Heart left ventricle (tissue), 16 donors: ENCODE data around the gene C8B. TPM values are rescaled to one million over a fixed set of nuclear protein-coding genes. Genes with fewer than 3 reads are reported as not detected.
A peak's percentile ranks its signal among the peaks of the same experiment; 100 is the strongest.

Experiments used
- ATAC-seq, 4 donors: fragments of 200-7000 bp; cut with Tn5 transposase; one replicate each; pipeline ENCODE4 v1.9.1; 2020 to 2022; ENCODE audit warnings: moderate library complexity in 4 of 4, mild to moderate bottlenecking in 3 of 4, moderate number of reproducible peaks in 1 of 4
- DNase-seq, 5 donors: peaks; one replicate each; pipeline ENCODE4 v3.0.0-alpha.2; 2020
- H3K27ac ChIP-seq, 12 donors: fragments of 200-600 bp; sonication (generic) in 4 of 12; one replicate each; pipeline versions ENCODE4 v1.5.0 to v1.8.0; 2016 to 2022; ENCODE audit warnings: mild to moderate bottlenecking in 2 of 12
- H3K27me3 ChIP-seq, 9 donors: fragments of 200-600 bp; sonication (generic) in 2 of 9; one replicate each; pipeline versions ENCODE4 v1.5.1 to v1.8.0; 2016 to 2022; ENCODE audit warnings: mild to moderate bottlenecking in 3 of 9
- H3K36me3 ChIP-seq, 9 donors: fragments of 200-600 bp; sonication (generic) in 2 of 9; one replicate each; pipeline versions ENCODE4 v1.5.0 to v1.8.0; 2018 to 2022; ENCODE audit warnings: mild to moderate bottlenecking in 2 of 9
- H3K4me1 ChIP-seq, 12 donors: fragments of 200-600 bp; sonication (generic) in 4 of 12; one replicate each; pipeline versions ENCODE4 v1.5.0 to v1.8.0; 2016 to 2022; ENCODE audit warnings: mild to moderate bottlenecking in 3 of 12
- H3K4me3 ChIP-seq, 12 donors: fragments of 200-600 bp; sonication (generic) in 4 of 12; one replicate each; pipeline versions ENCODE4 v1.5.0 to v1.8.0; 2017 to 2022; ENCODE audit warnings: mild to moderate bottlenecking in 9 of 12, moderate library complexity in 4 of 12
- H3K9me3 ChIP-seq, 12 donors: fragments of 200-600 bp; sonication (generic) in 4 of 12; one replicate each; pipeline versions ENCODE4 v1.5.0 to v1.8.0; 2016 to 2022; ENCODE audit warnings: mild to moderate bottlenecking in 1 of 12
- CTCF ChIP-seq, 12 donors: fragments of 200-600 bp; sonication (generic) in 4 of 12; IDR thresholded peaks; one replicate each; pipeline versions ENCODE4 v1.5.0 to v1.8.0; 2018 to 2022; ENCODE audit warnings: antibody characterized with exemption in 12 of 12, mild to moderate bottlenecking in 5 of 12
- POLR2A ChIP-seq, 2 donors: fragments of 450-650 bp; IDR thresholded peaks; one replicate each; pipeline ENCODE4 v1.6.1; 2017; ENCODE audit warnings: antibody characterized with exemption in 2 of 2, mild to moderate bottlenecking in 2 of 2, moderate library complexity in 2 of 2
- WGBS, 4 donors: extraction: QIAGEN DNeasy Blood & Tissue Kit in 2 of 4; methylation state at CpG; one replicate each; pipeline versions ENCODE4 v1.1.5 to v1.1.7; 2013 to 2018; 5-methylcytosine and 5-hydroxymethylcytosine counted together
- intact Hi-C, 10 donors: fragments of 100-400 bp; cut with DNase I; formaldehyde crosslinking; loops; one replicate each; pipeline versions ENCODE4 v1.11.1 to v1.14.2; 2022
- polyA plus RNA-seq, 2 donors: library from polyadenylated mRNA; stranded (reverse); fragments of 200-250 nt; gene quantifications; one replicate each; pipeline ENCODE4 v1.2.3, GENCODE V29; 2013
- total RNA-seq, 9 donors: library from RNA; depleted of rRNA in 2 of 9; stranded (reverse); fragments of >200 nt in 2 of 9; fragmentation: NEBNext Ultra II Directional in 3 of 9; extraction: Animal tissue kit (Norgen Biotek cat#: 25700) in 3 of 9; gene quantifications; one replicate each; pipeline versions ENCODE4 v1.1.0 to v1.2.4, GENCODE V29; 2016 to 2023
- donor health status: ischemic (EF 13 %, LVEDD 7.1; RV severe dilation, severe dysfunction).
- donor health status: healthy with polysubstance abuse.
- donor health status: DM: no; HTN: yes; CAD: no.
- donor health status: DM: no; HTN: no; CAD: no.
- donor health status: ischemic (EF 25% LVEDD 6.9; RV normal size, moderate dysfunction).
- donor health status: ischemic (EF 25% LVEDD 5.7; RV mildly dilated, moderate dysfunction).
- donor health status: healthy.
- donor health status: DM: yes; HTN: yes; CAD: no.
- donor health status: ischemic (EF 35%, LVEDD 5.7; RV mildly dilated, moderate dysfunction).
- donor health status: nonischemic (EF 11% LVEDD 7.7; RV severe dilation, severe dysfunction).
- donor health status: DM: yes; HTN: yes; CAD: no.
- donor health status: PGD.
- donor health status: ischemic (EF 29% LVEDD 5.4; RV normal size, mild dysfunction).
- donor health status: nonischemic (EF 23%, LVEDD 6.1; RV moderate dilation, normal function).

The C8B gene
- total and polyA plus RNA-seq, 11 donors, result not detected

- 30 to 52% (median 49%) methylated on average over 2 to 4 of the region's 4 CpGs for WGBS, 4 donors
- intact Hi-C loops, result no loop called here
- Histone ChIP-seq H3K9me3 (no peaks in the 10 kb centered on the region), H3K27me3 (no peaks in the 10 kb centered on the region), H3K4me1 (peaks cover 0 to 4% (median 0%) of the 10 kb centered on the region in 12 donors), H3K4me3 (no peak overlapping the region), H3K36me3 (no peaks in the 10 kb centered on the region), H3K27ac (no peak overlapping the region)
- TF ChIP-seq CTCF (IDR thresholded peaks at IDR 0.05) (no peak), POLR2A (IDR thresholded peaks at IDR 0.05) (no peak)
- DNase-seq (peak in 2 of 5 donors; percentile 41 to 45), ATAC-seq (peak in 3 of 4 donors; percentile 66 to 87 (median 85))
These were observed 49.9 kb downstream of the C8B start for GRCh38 chr1:56915960-56916359.

- ATAC-seq (no peak), DNase-seq (no peak)
- 80 to 91% (median 87%) methylated on average over 9 to 12 of the region's 12 CpGs for WGBS, 4 donors
- intact Hi-C loops, result no loop called here
- Histone ChIP-seq H3K36me3 (no peaks in the 10 kb centered on the region), H3K4me3 (no peak overlapping the region), H3K27ac (no peak overlapping the region), H3K4me1 (peaks cover 0 to 32% (median 0%) of the 10 kb centered on the region in 12 donors), H3K9me3 (no peaks in the 10 kb centered on the region), H3K27me3 (no peaks in the 10 kb centered on the region)
- TF ChIP-seq CTCF (IDR thresholded peaks at IDR 0.05), result no peak
- TF ChIP-seq POLR2A (IDR thresholded peaks at IDR 0.05), result no peak
These were observed 53.5 kb downstream of the C8B start for GRCh38 chr1:56912325-56912724.

GRCh38 chr1:56911098-56911938 is 54.5 kb downstream of the C8B start:
- H3K4me3 ChIP-seq, result no peak overlapping the region
- no peak for ATAC-seq
- WGBS, 4 donors, result 79 to 85% (median 84%) methylated on average over 7 of the region's 7 CpGs
- H3K27ac ChIP-seq, result no peak overlapping the region
- no peaks in the 10 kb centered on the region for H3K9me3 ChIP-seq
- DNase-seq, result no peak
- intact Hi-C loops, result no loop called here
- H3K36me3 ChIP-seq, result no peaks in the 10 kb centered on the region
- no peak for TF ChIP-seq CTCF (IDR thresholded peaks at IDR 0.05)
- no peak for TF ChIP-seq POLR2A (IDR thresholded peaks at IDR 0.05)
- no peaks in the 10 kb centered on the region for H3K27me3 ChIP-seq
- peaks cover 0 to 32% (median 0%) of the 10 kb centered on the region in 12 donors for H3K4me1 ChIP-seq

GRCh38 chr1:56910441-56910985 is 55.3 kb downstream of the C8B start:
- Histone ChIP-seq H3K27me3 (no peaks in the 10 kb centered on the region), H3K4me1 (peaks cover 0 to 32% (median 0%) of the 10 kb centered on the region in 12 donors), H3K4me3 (no peak overlapping the region), H3K9me3 (no peaks in the 10 kb centered on the region), H3K36me3 (no peaks in the 10 kb centered on the region), H3K27ac (no peak overlapping the region)
- 48 to 60% (median 56%) methylated on average over 4 of the region's 4 CpGs for WGBS, 4 donors
- DNase-seq, result peak in 4 of 5 donors; percentile 20 to 45 (median 26)
- intact Hi-C loops, result no loop called here
- peak; percentile 61 to 91 (median 81) for ATAC-seq
- TF ChIP-seq POLR2A (IDR thresholded peaks at IDR 0.05) (no peak), CTCF (IDR thresholded peaks at IDR 0.05) (no peak)
